Transverse colon (tissue), 4 donors: ENCODE results near the gene DDX23. TPM values are rescaled to one million over a fixed set of nuclear protein-coding genes. Genes with fewer than 3 reads are reported as not detected.

Source experiments
- small RNA-seq, 4 donors: library from RNA; depleted of rRNA; stranded (forward); fragments of <200 nt; gene quantifications; one replicate each; pipeline ENCODE3, GENCODE V24; 2016
- total RNA-seq, 4 donors: library from RNA; depleted of rRNA; stranded (reverse); fragments of >200 nt; gene quantifications; one replicate each; pipeline ENCODE4 v1.1.0, GENCODE V29; 2016

Gene DDX23
- total RNA-seq, 4 donors from 2014 or later = 82.9 to 143 (median 83.9) TPM

Small RNAs within 50 kb of the gene (small RNA-seq; reads per million reads assigned to genes)
- gene RF00019 (0 reads per million in 4 donors), gene RNU6-600P (0 reads per million in 4 donors)

Other genes with a start within 250 kb of the DDX23 start
- gene KANSL2, start 169.9 kb downstream of the DDX23 start, total RNA-seq = 10 to 100 TPM; 12.7 to 80.8 (median 39.7) TPM
- 10 to 100 TPM in 3 of 4 donors, 1 to 10 TPM in 1; 10.0 to 29.4 (median 23.6) TPM for gene CCNT1, start 135.5 kb downstream of the DDX23 start, total RNA-seq
- 100 to 1,000 TPM; 112 to 170 (median 115) TPM for gene ADCY6, start 63.1 kb downstream of the DDX23 start, total RNA-seq
- gene CACNB3, start 33.7 kb downstream of the DDX23 start, total RNA-seq = 10 to 100 TPM; 20.6 to 53.5 (median 47.1) TPM
- gene RND1, start 13.7 kb upstream of the DDX23 start, total RNA-seq = 10 to 100 TPM in 1 of 4 donors, 1 to 10 TPM in 2, not detected in 1; 1.1 to 19.1 (median 3.3) TPM
- gene FKBP11, start 73.3 kb upstream of the DDX23 start, total RNA-seq = 10 to 100 TPM; 12.1 to 35.9 (median 20.9) TPM
- 100 to 1,000 TPM in 2 of 4 donors, 10 to 100 TPM in 2; 30.8 to 117 (median 99.8) TPM for gene ARF3, start 105.3 kb upstream of the DDX23 start, total RNA-seq
- 1 to 10 TPM in 1 of 4 donors, under 1 TPM in 1, not detected in 2; 0.41 to 1.4 TPM for gene WNT10B, start 119.6 kb upstream of the DDX23 start, total RNA-seq
- gene WNT1, start 126.2 kb upstream of the DDX23 start, total RNA-seq = not detected
- under 1 TPM in 2 of 4 donors, not detected in 2; 0.27 to 0.32 TPM for gene DDN, start 147.2 kb upstream of the DDX23 start, total RNA-seq
- 10 to 100 TPM; 21.7 to 44.0 (median 42.3) TPM for gene PRKAG1, start 166.6 kb upstream of the DDX23 start, total RNA-seq
- 100 to 1,000 TPM in 1 of 4 donors, 10 to 100 TPM in 3; 50.0 to 351 (median 78.0) TPM for gene KMT2D, start 208.6 kb upstream of the DDX23 start, total RNA-seq
- not detected for gene RHEBL1, start 217.8 kb upstream of the DDX23 start, total RNA-seq
- under 1 TPM in 2 of 4 donors, not detected in 2; 0.27 to 0.32 TPM for gene DHH, start 242.6 kb upstream of the DDX23 start, total RNA-seq